ENCODE results near the gene USHBP1. TPM values are rescaled to one million over a fixed set of nuclear protein-coding genes. Genes with fewer than 3 reads are reported as not detected.

Gene USHBP1
- total RNA-seq, 6 experiments from 2014 or later, result 0.81 to 3.6 (median 1.7) TPM

DNA sequence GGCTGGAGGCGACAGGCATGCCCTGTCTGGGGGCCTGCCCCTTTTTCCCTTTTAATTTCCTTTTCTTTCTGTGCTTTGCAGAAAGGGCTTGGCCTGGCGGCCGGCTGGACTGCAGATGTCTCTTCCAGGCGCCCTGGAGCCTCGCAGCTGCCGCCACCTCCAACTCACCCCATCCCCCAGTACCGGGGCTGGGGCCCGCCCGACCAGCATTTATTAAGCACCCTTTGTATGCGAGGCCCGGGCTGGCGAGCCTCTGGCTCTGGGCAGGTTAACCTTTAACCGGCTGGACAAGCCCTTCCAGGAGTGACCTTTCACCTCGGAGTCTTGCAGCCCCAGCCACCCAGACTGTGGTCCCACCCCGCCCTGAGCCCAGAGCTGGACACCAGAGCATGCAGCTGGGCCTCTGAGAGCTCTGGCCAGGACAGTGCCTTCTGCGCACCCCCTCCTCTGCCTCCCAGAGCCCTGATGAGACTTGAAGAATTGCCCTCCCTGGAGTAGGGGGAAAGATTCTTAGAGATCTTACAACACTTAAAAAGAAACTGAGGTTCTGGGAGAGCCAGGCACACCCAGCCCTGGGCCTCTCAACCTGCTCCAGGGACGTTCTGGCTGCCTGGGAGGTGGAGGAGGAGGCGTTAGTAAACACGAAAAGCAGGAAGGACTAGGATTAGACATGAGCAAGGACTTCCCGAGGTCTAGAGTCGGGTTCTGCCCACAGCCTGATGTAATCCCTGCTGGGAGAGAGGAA lies 17.7 kb downstream of the USHBP1 start:
- peak overlapping the region; percentile 30 to 71 (median 49) for H3K27ac ChIP-seq
- DNase-seq, result peak; percentile 69 to 90 (median 85)
- intact Hi-C loops (cut with DNase I), result no loop called here
- TF ChIP-seq, protein P1, sequence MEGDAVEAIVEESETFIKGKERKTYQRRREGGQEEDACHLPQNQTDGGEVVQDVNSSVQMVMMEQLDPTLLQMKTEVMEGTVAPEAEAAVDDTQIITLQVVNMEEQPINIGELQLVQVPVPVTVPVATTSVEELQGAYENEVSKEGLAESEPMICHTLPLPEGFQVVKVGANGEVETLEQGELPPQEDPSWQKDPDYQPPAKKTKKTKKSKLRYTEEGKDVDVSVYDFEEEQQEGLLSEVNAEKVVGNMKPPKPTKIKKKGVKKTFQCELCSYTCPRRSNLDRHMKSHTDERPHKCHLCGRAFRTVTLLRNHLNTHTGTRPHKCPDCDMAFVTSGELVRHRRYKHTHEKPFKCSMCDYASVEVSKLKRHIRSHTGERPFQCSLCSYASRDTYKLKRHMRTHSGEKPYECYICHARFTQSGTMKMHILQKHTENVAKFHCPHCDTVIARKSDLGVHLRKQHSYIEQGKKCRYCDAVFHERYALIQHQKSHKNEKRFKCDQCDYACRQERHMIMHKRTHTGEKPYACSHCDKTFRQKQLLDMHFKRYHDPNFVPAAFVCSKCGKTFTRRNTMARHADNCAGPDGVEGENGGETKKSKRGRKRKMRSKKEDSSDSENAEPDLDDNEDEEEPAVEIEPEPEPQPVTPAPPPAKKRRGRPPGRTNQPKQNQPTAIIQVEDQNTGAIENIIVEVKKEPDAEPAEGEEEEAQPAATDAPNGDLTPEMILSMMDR (IDR thresholded peaks at IDR 0.05), result no peak
- no peak for TF ChIP-seq POLR2A (IDR thresholded peaks at IDR 0.05)
- peak overlapping the region; percentile 27 to 96 (median 67) for H3K4me3 ChIP-seq
- WGBS (ENCODE audit: insufficient coverage, low coverage, low lambda C conversion rate, missing lambda C conversion rate), result 3% methylated on average over 8 of the region's 21 CpGs
- no peaks in the 10 kb centered on the region for H3K9me3 ChIP-seq
- no peaks in the 10 kb centered on the region for H3K36me3 ChIP-seq
- peak; percentile 32 to 64 (median 58) for ATAC-seq
- no peaks in the 10 kb centered on the region for H3K27me3 ChIP-seq
- peaks cover 0 to 30% (median 13%) of the 10 kb centered on the region in 4 donors for H3K4me1 ChIP-seq

DNA sequence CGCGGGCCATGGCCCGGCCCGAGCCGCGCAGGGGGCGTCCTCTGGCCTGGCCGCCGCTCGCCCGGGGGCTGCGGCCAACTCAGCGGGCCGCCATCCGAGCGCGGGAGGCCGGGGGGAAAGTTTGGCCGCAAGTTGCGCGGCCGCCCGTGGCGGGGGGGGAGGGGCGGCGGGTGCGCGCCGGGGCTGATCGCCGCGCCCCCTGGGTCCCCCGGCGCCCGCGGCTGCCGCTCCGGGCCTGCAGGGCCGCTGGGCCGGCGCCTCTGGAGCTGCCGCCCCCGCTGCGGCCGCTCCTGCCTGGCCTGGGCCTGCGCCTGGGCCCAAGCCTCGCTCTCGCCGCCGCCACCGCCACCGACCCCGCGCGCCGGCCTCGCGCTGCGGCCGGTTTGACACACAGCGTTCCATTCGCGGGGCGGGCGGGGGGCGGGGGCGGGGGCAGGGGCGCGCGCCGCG lies 19.0 kb downstream of the USHBP1 start, which contains the start of gene NR2F6:
TSS of gene NR2F6 (minus strand) at position 385 of the 450 bp plus-strand sequence. CDS start 699 bp downstream, outside the sequence.
- Histone ChIP-seq H3K9me3 (no peaks in the 10 kb centered on the region), H3K36me3 (no peaks in the 10 kb centered on the region), H3K4me1 (peaks cover 0 to 41% (median 19%) of the 10 kb centered on the region in 4 donors), H3K27ac (peak within 1 kb of the TSS; percentile 49 to 83 (median 81)), H3K27me3 (no peaks in the 10 kb centered on the region), H3K4me3 (peak within 1 kb of the TSS; percentile 83 to 97 (median 96))
- no peak for DNase-seq
- WGBS (ENCODE audit: insufficient coverage, low coverage, low lambda C conversion rate, missing lambda C conversion rate), result no CpG with 5 or more reads among the region's 72 CpGs
- no peak for ATAC-seq
- intact Hi-C loops (cut with DNase I), result no loop called here
- TF ChIP-seq POLR2A (IDR thresholded peaks at IDR 0.05), result peak; percentile 55
- TF ChIP-seq, protein P1 (IDR thresholded peaks at IDR 0.05), result no peak

DNA sequence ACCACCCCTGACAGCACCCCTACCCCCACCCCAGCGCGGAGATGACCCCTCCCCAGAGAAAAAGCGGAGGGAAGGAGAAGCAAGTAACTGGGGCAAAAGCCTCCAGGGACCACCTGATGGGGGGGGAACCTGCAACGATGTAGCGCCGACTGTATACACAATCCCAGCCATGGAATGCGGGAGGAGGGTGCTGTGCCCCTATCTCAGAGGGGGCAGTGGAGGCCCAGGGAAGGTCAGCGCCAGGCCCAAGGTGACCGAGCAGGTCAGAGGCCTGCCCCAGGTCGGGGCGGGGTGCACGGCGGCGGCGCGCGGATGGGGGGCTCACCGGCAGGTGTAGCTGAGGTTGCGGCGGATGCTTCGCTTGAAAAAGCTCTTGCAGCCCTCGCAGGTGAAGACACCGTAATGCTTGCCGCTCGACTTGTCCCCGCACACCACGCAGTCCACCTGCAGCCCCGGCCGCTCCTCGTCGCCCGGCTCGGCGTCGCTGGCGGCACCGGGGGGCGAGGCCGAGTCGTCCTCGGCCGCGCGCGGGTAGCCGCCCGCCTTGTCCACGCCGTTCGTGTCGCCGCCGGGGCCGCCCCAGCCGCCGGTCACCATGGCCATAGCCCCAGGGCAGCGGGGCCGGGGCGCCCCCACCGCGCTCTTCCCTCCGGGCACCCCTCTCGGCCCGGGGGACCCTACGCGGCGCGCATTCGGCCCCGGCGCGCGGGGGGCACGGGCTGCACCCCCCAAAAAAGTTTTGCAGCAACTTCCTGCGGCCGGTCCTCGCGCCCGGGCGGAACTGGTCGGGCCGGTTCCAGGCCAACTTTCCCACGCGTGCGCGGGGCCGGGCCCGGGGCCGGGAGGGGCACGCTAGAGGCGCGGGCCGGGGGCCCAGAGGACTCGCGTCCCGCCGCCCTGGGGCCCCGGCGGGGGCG lies 19.7 kb downstream of the USHBP1 start:
- ATAC-seq (no peak), DNase-seq (peak in 2 of 3 donors; percentile 42 to 66)

More for the DNA sequence above, 19.7 kb downstream of the USHBP1 start:
- H3K36me3 ChIP-seq, result no peaks in the 10 kb centered on the region
- H3K27me3 ChIP-seq, result no peaks in the 10 kb centered on the region
- peak overlapping the region; percentile 37 to 83 (median 81) for H3K27ac ChIP-seq
- H3K4me1 ChIP-seq, result peaks cover 0 to 48% (median 22%) of the 10 kb centered on the region in 4 donors
- peak overlapping the region; percentile 83 to 97 (median 96) for H3K4me3 ChIP-seq
- WGBS (ENCODE audit: insufficient coverage, low coverage, low lambda C conversion rate, missing lambda C conversion rate), result 0% methylated on average over 2 of the region's 100 CpGs
- intact Hi-C loops (cut with DNase I), result no loop called here
- H3K9me3 ChIP-seq, result no peaks in the 10 kb centered on the region
- no peak for TF ChIP-seq POLR2A (IDR thresholded peaks at IDR 0.05)
- TF ChIP-seq, protein P1 (IDR thresholded peaks at IDR 0.05), result no peak

Data from right lobe of liver (tissue), 6 donors.